B cell (primary cell): ENCODE measurements around the gene NFAM1.

Experiments
- EZH2 ChIP-seq: IDR thresholded peaks from 2 replicates; pipeline ENCODE4 v1.6.1; 2012; ENCODE audit warnings: borderline replicate concordance, low read depth, mild to moderate bottlenecking, moderate library complexity, low read length; ENCODE audit not compliant: insufficient read depth, poor library complexity, severe bottlenecking
- TF ChIP-seq, protein P1 (sequence below): fragments of 200-600 bp; IDR thresholded peaks from one replicate; pipeline ENCODE4 v1.8.0; 2022; ENCODE audit warnings: antibody characterized with exemption, mild to moderate bottlenecking

DNA sequence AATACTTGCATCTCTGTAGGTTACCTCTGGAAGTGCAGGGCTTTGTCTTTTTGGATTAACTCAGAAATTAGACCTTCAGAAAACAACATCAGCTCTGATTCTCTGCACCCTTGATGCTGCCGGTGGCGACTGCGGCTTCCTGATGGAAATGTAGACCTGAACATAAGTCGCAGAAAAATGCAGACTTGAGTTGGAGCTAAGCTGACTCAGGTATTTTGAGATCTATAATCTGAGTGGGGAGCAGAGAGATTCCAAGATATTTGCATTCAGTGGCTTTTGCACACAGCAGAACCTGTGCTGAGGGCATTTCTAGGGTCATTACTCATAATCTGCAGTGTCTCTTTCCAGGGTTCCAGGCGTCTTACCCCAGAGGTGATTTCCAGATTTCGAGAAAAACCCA, 18.7 kb upstream of the NFAM1 start:
- TF ChIP-seq EZH2 = no peak
- TF ChIP-seq, protein P1, sequence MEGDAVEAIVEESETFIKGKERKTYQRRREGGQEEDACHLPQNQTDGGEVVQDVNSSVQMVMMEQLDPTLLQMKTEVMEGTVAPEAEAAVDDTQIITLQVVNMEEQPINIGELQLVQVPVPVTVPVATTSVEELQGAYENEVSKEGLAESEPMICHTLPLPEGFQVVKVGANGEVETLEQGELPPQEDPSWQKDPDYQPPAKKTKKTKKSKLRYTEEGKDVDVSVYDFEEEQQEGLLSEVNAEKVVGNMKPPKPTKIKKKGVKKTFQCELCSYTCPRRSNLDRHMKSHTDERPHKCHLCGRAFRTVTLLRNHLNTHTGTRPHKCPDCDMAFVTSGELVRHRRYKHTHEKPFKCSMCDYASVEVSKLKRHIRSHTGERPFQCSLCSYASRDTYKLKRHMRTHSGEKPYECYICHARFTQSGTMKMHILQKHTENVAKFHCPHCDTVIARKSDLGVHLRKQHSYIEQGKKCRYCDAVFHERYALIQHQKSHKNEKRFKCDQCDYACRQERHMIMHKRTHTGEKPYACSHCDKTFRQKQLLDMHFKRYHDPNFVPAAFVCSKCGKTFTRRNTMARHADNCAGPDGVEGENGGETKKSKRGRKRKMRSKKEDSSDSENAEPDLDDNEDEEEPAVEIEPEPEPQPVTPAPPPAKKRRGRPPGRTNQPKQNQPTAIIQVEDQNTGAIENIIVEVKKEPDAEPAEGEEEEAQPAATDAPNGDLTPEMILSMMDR = no peak
